ENCODE results near the gene SPAG16.
"Not testable (repeated sequence)": the region's sequence is repeated elsewhere in the genome, so short reads cannot be mapped to it uniquely, and the experiment has no call there.

Gene SPAG16

DNA sequence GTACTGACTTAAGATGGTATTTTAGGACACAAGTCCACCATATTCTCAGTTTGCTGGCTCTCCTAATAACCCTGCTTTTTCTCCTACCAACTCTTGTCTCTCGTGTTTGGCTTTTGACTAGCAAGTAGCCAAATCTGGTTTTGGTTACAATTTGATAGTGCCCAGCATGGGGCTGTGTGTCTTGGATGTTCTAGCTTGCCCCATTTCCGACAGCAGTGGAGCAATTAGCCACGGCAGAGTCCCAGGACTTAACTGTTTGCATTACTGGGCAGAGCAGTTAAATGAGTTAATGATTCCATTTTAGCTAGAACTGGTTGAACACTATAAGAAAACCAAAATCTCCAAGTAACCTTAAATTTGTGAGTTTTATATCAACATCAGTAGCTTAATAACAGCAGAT is 18.6 kb upstream of the SPAG16 start:
- no peak overlapping the region for H3K4me3 ChIP-seq (ENCODE audit: low read depth, low read length)
- TF ChIP-seq, protein P1, sequence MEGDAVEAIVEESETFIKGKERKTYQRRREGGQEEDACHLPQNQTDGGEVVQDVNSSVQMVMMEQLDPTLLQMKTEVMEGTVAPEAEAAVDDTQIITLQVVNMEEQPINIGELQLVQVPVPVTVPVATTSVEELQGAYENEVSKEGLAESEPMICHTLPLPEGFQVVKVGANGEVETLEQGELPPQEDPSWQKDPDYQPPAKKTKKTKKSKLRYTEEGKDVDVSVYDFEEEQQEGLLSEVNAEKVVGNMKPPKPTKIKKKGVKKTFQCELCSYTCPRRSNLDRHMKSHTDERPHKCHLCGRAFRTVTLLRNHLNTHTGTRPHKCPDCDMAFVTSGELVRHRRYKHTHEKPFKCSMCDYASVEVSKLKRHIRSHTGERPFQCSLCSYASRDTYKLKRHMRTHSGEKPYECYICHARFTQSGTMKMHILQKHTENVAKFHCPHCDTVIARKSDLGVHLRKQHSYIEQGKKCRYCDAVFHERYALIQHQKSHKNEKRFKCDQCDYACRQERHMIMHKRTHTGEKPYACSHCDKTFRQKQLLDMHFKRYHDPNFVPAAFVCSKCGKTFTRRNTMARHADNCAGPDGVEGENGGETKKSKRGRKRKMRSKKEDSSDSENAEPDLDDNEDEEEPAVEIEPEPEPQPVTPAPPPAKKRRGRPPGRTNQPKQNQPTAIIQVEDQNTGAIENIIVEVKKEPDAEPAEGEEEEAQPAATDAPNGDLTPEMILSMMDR (IDR thresholded peaks at IDR 0.05; ENCODE audit: low read depth, low read length, missing control alignments), result no peak
- DNase-seq (ENCODE audit: low read depth), result no peak

- DNase-seq (ENCODE audit: low read depth), result no peak
- TF ChIP-seq, protein P1 (IDR thresholded peaks at IDR 0.05; ENCODE audit: low read depth, low read length, missing control alignments), result no peak
- no peak overlapping the region for H3K4me3 ChIP-seq (ENCODE audit: low read depth, low read length)
Measured at GRCh38 chr2:213266421-213266820, 17.8 kb upstream of the SPAG16 start.

- H3K4me3 ChIP-seq (ENCODE audit: low read depth, low read length), result no peak overlapping the region
- DNase-seq (ENCODE audit: low read depth), result no peak
- TF ChIP-seq, protein P1 (IDR thresholded peaks at IDR 0.05; ENCODE audit: low read depth, low read length, missing control alignments), result no peak
Measured at GRCh38 chr2:213271947-213272346, 12.3 kb upstream of the SPAG16 start.

GRCh38 chr2:213274143-213274542 is 10.1 kb upstream of the SPAG16 start:
- no peak for DNase-seq (ENCODE audit: low read depth)
- no peak overlapping the region for H3K4me3 ChIP-seq (ENCODE audit: low read depth, low read length)
- TF ChIP-seq, protein P1 (IDR thresholded peaks at IDR 0.05; ENCODE audit: low read depth, low read length, missing control alignments), result no peak

DNA sequence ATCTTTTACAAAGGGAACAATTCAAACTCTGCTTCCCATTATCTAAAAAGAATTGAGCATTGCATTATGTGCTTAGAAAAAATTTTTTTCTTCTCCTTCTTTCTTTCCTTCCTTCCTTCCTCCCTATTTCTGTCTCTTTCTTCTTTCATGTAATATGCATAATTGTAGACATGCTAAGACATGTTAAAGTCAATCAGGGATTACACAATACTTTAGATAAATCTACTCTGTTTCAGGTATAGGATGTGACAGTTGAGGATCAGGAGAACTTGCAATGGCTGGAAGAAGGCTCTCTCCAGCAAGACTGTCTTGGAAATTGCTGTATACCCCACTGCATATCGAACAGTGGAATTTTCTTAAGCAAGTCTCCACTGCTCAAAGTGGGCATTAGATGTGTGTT is 9.0 kb upstream of the SPAG16 start:
- DNase-seq (ENCODE audit: low read depth), result no peak
- no peak overlapping the region for H3K4me3 ChIP-seq (ENCODE audit: low read depth, low read length)
- TF ChIP-seq, protein P1 (IDR thresholded peaks at IDR 0.05; ENCODE audit: low read depth, low read length, missing control alignments), result no peak

GRCh38 chr2:213277134-213277533 is 7.1 kb upstream of the SPAG16 start:
- not testable (repeated sequence) for DNase-seq (ENCODE audit: low read depth); H3K4me3 ChIP-seq (ENCODE audit: low read depth, low read length)

DNA sequence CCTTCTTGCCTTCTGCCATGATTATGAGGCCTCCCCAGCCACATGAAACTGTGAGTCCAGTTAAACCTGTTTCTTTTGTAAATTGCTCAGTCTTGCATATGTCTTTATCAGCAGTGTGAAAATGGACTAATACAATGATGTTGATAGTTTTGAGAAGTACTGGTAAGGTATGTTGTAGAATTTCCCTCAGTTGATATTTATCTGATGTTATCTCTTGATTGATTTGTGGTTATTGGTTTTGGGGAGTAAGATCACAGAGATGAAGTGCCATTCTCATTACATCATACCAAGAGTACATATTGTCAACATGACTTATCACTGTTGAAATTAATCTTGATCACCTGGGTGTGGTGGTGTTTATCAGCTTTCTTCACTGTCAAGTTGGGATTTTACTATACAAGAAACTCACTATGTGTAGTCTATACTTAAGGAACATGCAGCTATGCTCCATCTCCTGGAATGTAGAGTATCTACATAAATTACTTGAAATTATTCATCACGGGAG is 5.1 kb upstream of the SPAG16 start:
- DNase-seq (ENCODE audit: low read depth), result no peak
- no peak overlapping the region for H3K4me3 ChIP-seq (ENCODE audit: low read depth, low read length)
- TF ChIP-seq, protein P1 (IDR thresholded peaks at IDR 0.05; ENCODE audit: low read depth, low read length, missing control alignments), result no peak
